HG03175 (cell line): ENCODE data around the gene PLEKHA1.
A peak's percentile ranks its signal among the peaks of the same experiment; 100 is the strongest.

Source experiments
- ATAC-seq: cut with Tn5 transposase; IDR thresholded peaks from one replicate; pipeline ENCODE4 v1.9.1; 2021; ENCODE audit warnings: mild to moderate bottlenecking, moderate library complexity; ENCODE audit not compliant: unreplicated experiment

The PLEKHA1 gene

GRCh38 chr10:122346326-122346950, 28.1 kb upstream of the PLEKHA1 start:
- ATAC-seq: no peak

DNA sequence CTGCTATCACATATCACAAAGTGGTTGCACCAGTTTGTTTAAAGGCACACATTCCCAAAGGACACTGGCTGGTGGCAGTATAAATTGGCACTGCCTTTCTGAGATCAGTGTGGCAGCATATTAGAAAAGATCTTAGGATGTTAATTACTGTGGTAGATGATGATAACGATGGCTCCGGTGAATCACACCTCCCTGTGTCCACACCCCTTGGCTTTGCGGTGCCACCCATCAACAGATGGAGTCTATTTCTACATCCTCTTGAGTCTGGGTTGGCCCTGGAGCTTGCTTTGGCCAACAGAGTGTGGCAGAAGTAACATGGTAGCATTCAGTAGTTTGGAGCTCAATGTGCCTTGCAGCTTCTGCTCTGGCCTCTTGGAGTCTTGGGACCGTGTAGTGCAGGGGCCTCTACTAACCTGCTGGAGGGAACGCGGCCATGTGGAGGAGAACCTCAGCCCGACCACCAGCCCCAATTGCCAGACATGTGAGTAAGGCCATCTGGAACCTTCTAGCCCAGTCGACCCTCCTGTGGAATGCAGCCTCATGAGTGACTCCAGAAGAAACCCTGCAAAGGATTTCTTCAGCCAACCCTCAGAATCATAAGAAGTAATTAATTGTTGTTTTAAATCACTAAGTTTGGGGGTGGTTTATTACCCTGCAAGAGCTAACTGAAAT, 27.2 kb upstream of the PLEKHA1 start:
- no peak for ATAC-seq

GRCh38 chr10:122348512-122348911, 26.0 kb upstream of the PLEKHA1 start:
- ATAC-seq: no peak

- no peak for ATAC-seq
Measured at GRCh38 chr10:122348935-122349361, 25.6 kb upstream of the PLEKHA1 start.

DNA sequence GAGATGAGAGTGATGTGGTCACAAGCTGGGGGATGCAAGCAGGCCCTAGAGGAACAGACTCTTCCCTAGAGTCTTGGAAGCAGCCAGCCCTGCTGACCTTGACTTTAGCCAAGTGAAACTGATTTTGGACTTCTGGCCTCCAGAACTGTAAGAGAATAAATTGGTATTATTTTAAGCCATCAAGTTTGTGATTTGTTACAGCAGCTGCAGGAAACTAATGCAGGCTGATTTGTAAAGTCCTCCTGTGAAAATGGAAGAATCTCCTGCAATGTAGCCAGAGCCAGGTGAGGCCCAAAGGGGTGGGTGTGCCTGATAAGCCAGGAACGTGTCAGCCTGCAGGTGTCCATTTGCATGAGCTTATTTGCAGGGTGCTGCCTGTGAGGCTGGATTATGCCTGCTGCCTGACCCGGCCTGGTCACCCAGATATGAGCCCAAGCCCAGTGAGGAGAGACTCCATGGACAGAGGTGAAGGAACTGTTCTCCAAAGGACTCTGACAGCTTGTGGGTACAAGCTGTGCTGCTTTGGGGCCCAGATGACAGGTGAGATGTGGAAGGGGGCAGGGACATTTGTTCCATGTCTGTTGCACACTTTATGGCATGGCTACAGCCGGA, 24.6 kb upstream of the PLEKHA1 start:
- no peak for ATAC-seq

GRCh38 chr10:122350893-122351292, 23.6 kb upstream of the PLEKHA1 start:
- no peak for ATAC-seq

- no peak for ATAC-seq
Measured at GRCh38 chr10:122352817-122353525, 21.5 kb upstream of the PLEKHA1 start.

- ATAC-seq: no peak
Measured at GRCh38 chr10:122354383-122354782, 20.1 kb upstream of the PLEKHA1 start.

DNA sequence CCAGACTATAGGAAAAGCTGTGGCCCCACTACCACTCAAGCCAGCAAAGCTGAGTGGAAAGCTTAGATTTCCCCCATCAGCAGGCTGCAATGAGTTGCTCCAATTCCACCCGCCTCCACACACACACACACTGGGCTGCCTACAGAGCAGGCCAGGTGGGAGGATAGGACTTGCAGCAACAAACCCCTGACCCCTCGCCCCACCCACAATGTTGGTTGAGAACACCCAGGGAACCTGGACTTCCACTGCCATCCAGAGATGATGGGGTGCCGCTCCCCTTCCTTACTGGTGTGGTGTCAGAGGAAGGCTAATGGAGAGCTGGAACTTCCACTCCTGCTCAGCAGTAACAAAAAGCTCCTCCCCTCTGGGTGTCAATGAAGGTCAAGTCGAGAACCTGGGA, 16.8 kb upstream of the PLEKHA1 start:
- ATAC-seq: no peak

GRCh38 chr10:122359621-122360020, 14.9 kb upstream of the PLEKHA1 start:
- no peak for ATAC-seq

DNA sequence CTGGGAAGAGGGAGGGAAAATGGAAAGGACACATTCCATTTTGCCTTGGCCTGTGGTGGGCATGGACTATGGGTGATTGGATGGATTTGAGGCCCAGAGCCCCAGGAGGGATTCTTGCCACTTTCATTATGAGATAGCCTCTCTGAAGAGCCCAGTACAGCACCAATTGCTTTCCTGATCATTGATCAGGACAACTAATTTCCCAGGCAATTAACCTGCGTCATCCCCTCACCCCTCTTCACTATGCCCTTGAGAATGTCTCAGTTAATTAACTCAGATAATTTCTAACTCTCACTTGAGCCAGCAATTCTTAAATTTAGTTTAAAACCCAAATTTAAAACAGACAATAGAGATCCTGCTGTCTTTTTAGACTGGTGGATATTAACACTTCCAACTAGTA, 13.5 kb upstream of the PLEKHA1 start:
- ATAC-seq: no peak

DNA sequence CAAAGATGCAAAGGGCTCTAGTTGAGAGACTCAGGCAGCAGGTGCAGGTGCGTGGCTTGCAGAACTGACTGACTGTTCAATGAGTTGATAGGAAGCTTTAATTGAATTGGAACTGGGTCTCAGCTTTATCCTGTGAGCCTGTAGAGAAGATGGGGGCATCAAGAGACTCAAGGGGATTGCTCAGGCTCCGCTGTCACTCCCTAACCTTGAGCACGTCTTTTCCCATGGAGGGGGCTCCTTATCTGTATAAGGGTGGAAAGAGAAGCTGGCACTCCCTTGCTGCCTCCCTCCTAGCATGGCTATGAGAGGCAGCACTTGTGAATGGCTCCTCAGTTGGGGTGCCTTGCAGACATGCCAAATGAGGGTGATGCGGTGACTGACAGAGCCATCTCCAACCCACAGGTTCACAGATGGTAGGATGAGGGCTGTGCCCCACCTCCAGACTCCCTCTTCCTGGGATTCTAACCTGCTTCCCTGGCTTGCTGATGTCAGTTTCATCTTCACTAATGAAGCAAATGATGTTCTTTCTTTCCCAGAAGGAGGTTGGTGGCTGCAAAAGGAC, 12.4 kb upstream of the PLEKHA1 start:
- no peak for ATAC-seq

DNA sequence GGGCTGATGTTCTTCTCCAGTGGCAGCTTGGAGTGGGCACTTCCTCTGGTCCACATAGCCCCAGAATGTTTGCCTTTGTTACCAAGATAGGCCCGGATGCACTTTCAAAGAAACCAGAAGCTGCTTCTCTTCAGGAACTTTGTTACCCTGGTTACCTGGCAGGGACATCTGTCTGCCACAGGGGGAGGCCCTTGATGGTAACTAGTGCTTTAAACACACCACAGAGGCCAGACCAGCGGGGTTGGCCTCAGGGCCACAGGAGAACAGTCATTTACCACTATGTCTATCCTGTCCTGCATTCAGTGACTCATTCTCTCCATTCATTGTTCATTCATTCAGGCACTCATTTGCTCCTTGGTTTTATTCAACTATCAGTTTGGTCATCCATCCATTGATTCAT, 11.9 kb upstream of the PLEKHA1 start:
- no peak for ATAC-seq

DNA sequence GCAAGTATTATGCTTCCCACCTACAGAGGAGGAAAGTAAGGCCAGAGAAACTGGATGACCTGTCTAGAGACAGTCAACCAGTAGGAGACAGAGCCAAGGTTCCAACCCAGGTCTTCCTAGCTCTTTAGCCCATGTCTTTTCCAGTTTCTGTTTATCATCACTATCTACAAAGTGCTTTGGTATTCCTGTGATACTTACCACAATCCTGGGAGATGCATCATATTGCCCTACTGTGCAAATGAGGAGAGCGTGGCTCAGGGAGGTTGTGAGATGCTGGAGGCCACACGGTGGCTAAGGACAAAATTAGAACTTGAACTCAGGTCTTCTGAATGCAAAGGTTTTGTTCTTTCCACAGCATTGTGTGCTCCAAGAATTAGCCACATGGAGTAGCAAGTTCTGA, 11.2 kb upstream of the PLEKHA1 start:
- ATAC-seq: no peak

DNA sequence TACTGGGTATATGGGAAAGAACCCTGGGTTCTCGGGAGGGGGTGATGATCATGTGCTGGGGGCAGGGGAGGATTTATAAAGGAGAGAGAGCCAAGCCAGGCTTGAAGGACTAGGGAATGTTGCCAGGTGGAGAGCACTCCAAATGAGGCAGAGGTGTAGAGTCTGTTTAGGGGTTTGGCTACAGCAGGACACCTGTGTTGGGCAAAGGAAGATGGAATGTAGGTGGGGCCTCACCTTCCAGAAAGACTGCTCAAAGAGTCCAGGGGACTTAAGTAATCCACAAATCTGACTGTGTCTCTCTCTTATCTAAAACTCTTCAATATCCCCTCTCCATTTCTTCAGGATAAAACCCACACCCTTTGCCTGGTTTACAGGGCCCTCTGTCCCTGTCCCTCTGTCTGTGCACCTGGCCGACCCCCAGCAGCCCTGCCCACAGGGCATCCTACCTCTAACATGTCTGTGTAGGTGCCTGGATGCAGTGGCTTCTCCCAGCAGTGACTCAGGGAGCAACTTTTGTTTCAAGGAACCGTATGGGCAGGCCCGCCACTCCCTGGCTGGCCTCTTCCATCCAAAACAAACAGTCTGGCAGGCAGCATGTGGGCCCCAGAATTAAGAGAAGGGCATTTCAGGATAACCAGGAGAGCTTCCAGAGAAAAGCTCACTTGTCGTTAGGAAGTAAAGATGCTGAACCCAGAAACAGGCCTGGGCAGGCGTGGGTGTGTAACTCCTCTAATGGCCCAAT, 10.6 kb upstream of the PLEKHA1 start:
- no peak for ATAC-seq

DNA sequence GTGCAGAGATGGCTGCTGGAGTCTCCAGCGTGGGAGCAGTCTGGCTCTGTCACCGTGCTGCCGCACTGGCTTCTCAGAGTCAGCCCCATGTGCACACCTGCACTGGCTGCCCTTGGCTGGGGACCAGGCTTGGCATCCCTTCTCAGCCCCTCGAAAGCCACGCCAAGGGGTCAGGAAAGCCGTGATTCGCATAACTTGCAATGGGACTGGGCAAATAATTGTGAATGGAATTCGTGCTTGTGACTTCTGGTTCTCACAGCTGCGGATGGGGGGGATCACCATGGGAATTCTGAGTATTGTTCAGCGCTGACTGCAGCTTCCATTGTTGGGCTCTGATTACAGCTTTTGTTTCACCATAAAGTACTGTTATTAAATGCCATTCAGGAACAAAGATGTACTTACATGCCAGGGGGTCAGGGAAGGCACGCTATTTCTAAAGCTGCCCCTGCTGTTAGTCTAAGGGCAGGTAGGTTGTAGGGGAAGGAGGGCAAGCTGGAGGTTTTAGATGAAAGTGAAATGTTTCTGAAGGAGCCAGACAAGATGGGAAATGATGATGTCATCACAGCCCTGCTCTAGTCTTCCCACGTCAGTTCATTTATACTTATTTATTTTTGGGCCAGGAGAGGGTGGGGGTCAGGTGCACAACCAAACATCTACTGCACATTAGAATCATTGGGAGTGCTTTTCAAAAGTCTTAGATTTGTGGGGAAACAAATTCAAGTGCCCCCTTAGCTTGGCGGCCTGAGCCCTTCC, 5.8 kb upstream of the PLEKHA1 start:
- ATAC-seq: no peak

- ATAC-seq: no peak
Measured at GRCh38 chr10:122373108-122373507, 1.4 kb upstream of the PLEKHA1 start.

DNA sequence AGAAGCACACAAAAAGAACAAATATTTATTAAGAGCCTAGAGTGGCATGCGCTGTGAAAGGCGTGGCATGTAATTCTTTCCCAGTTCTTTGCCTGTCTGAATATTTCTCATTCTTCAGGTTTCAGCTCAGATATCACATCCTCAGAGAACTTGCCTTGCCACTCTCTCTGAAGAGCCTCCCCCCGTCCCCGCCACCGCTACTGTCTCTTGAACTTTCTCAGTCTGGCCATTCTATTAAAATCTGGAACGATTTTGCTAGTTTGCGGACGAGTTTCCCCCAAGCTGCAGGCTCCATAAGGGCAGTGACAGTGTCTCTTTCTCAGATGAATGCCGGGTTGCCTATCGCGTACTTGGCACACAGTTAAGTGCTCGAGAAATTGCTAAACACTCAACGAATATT, 787 bp upstream of the PLEKHA1 start:
- ATAC-seq: no peak

- ATAC-seq: peak; percentile 50
Measured at GRCh38 chr10:122374859-122375678, 561 bp downstream of the PLEKHA1 start.
